Midbrain (tissue), 1 donor: Measurements from ENCODE around the gene SPAM1.
"Not testable (repeated sequence)": the region's sequence is repeated elsewhere in the genome, so short reads cannot be mapped to it uniquely, and the experiment has no call there.

ENCODE experiments used
- DNase-seq: peaks from one replicate; lab custom pipeline; 2025; lab: John Stamatoyannopoulos, UW

Gene SPAM1, protein sequence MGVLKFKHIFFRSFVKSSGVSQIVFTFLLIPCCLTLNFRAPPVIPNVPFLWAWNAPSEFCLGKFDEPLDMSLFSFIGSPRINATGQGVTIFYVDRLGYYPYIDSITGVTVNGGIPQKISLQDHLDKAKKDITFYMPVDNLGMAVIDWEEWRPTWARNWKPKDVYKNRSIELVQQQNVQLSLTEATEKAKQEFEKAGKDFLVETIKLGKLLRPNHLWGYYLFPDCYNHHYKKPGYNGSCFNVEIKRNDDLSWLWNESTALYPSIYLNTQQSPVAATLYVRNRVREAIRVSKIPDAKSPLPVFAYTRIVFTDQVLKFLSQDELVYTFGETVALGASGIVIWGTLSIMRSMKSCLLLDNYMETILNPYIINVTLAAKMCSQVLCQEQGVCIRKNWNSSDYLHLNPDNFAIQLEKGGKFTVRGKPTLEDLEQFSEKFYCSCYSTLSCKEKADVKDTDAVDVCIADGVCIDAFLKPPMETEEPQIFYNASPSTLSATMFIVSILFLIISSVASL

DNA sequence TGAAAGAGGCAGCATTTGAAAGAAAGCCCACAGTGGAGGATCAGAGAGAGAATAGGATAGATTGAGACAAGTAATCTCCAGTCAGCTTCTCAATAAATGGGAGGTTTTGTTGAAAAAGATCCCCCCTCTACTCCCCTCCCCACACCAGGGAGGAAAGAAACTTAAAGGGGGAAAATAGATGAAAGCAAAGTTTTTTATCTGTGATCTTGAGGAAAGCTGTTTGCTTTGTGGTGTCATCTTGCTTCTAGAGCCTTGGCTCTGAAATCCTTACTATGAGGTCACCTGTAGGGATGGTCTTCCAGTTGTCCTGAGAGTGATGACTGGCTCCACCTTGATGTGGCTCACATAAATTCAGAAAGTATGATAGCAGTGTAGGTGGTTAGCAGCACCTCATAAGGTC lies at the start of gene SPAM1:
SPAM1 (plus strand) TSS at position 301 of the 400 bp plus-strand sequence. CDS start 28,330 bp downstream, outside the sequence.
- DNase-seq: no peak

DNA sequence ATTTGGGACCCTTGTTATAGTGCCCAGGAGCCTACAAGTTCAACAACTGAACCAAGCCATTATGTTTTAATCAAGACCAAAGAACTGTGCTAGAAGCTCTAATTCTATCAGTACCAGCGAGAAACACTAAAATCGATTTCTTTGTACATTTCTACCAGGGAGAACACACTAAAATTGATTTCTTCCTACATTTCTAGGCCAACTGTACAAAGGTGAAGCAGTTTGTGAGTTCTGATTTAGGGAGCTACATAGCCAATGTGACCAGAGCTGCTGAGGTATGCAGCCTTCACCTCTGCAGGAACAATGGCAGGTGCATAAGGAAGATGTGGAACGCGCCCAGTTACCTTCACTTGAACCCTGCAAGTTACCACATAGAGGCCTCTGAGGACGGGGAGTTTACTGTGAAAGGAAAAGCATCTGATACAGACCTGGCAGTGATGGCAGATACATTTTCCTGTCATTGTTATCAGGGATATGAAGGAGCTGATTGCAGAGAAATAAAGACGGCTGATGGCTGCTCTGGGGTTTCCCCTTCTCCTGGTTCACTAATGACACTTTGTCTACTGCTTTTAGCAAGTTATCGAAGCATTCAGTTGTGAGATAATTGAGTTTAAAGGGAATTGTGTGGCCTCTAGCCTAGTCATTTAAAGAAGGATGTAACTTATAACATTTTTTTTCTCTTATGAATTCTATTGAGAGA lies 48.3 kb upstream of the SPAM1 start:
- DNase-seq: no peak

DNA sequence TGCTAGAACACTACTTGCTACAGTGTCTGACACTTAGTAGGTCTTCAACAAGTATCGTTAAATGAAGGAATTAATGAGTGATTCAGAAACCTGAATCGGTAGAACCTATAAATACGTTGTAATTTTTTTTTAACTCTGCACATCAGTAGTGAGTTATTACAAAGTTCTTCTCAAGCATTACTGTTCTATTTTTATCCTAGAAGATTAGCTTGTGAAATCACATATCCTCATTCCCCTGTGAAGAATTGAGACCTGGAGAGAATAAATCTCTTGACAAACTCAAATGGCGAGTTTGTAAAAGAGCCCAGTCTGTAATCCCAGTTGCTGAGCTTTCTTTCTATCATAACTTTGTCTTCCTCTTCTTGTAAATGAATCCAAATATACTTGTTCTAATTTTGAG lies 45.4 kb upstream of the SPAM1 start:
- no peak for DNase-seq

DNA sequence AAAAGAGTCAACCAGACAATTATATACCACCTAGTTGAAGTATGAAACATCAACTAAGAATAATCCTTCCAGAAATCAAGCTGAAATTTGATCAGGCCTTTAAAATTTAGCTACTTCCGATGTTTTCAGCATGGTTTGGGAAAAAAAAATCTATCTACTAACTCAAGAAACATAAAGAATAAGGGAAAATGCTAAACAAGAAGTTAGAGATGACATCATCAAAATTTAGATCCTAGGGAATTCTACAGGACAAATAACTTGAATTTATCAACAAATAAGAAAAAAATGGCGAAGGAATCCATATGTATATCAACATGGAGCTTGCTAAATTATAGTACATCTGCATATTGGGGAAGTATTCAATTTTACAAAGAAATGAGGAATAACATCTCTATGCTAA lies 43.7 kb upstream of the SPAM1 start:
- DNase-seq: no peak

DNA sequence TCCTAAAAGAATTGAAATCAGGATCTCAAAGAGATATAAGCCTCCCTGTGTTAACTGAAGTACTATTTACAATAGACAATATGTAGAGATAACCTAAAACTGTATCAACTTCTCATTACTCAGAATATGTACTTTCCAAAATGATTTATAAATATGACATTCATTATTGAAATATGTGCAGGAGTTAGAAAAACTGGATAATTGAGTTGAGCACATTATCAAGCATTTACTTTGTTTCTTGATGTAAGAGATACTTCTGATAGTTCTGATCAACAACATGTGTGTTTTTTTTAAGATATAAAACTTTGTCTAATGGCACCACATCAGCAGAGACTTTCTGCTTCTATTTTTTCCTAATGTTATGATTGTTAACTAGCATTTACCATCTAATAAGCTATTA lies 41.9 kb upstream of the SPAM1 start:
- DNase-seq: no peak

DNA sequence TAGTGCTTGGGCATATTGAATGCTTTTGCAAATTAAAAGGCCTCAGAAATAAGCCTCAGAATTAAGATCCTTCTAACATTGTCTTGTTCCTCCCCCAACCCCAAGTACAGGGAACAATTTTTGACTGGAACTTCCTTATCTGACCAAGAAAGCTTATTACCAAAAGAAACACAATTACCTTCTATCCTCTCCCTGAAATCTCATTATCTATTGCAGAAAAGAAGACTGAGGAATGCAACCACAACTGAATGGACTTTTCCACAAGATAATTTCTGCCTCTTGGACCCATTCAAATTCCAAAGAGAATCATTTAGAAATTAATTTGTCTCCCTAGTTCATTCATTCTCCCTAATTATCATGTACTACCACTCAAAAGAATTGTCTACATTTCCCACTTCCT lies 36.8 kb upstream of the SPAM1 start:
- DNase-seq: no peak

DNA sequence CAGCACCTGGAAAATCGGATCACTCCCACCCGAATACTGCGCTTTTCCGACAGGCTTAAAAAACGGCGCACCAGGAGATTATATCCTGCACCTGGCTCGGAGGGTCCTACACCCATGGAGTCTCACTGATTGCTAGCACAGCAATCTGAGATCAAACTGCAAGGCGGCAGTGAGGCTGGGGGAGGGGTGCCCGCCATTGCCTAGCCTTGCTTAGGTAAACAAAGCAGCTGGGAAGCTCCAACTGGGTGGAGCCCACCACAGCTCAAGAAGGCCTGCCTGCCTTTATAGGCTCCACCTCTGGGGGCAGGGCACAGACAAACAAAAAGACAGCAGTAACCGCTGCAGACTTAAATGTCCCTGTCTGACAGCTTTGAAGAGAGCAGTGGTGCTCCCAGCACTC lies 30.3 kb upstream of the SPAM1 start:
- DNase-seq: not testable (repeated sequence)

DNA sequence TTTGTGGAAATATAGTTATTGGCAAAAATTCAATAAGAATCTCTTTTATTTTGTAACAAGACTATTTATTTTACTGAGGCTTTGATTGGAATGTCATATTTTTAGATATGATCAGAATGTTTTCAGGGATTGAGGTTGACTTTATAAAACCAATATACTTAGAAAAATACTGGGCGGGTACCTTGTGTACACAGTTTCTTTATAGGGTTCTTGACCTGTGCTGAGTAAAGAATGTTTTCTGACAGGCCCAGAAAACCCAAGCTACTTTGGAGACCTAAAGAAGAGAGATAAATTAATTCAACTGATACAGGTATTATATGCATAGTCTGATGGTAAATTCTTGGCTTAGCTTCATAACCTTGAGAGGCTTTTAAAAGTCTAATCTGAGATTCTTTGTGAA lies 23.9 kb upstream of the SPAM1 start:
- DNase-seq: no peak

DNA sequence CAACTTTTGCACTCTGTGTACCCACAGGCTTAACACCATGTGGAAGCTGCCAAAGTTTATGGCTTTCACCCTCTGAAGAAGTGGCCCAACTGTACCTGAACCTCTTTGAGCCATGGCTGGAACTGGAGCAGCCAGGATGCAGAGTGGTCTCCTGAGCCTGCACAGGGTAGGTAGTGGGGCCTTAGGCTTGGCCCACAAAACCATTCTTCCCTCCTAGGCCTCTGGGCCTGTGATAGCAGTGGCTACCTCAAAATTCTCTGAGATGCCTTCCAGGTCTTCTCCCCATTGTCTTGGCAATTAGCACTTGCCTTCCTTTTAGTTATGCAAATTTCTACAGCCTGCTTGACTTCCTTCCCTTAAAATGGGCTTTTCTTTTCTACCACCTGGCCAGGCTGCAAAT lies 19.3 kb upstream of the SPAM1 start:
- no peak for DNase-seq

DNA sequence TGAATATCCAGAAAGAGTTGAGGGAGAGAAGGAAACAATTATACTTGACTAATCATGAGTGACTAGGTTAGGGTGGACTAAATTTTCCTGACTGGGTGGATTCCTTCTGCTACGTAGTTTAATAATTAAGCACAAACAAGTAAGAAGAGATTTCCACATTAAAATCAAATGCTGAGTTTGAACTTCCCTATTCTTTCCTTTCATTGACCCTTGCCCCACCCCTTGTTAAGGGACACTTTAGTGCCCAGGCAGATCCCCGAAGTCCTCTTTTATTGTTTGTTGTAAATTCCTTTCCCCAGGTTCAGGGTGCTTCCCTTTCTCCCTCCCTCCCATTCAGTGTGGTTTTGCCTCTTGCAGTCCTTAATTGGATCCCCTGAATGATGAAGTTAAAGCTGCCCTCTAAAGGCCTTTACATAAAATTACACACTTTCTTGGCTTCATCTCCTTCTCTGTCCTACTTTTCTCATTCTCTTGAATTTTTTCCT lies 8.8 kb upstream of the SPAM1 start:
- DNase-seq: peak; percentile 1

DNA sequence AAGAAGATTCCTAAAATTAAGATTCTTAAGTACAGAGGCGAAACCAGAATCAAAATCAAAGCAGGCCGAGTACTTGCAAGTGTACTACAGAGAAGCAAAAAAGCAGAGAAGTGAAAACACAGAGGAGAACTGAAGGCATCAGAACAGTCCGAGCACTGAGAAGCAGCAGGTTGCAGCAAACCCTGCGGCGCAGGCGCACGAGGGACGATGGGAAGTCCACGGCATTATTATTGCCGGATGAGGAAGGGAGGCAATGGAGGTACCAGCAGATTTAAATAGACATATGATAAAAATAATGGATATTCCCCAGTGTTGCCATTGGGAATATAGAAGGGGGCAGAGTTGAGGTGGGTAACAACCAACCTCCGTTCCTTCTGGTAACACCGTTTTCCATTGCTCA lies 7.2 kb upstream of the SPAM1 start:
- no peak for DNase-seq

DNA sequence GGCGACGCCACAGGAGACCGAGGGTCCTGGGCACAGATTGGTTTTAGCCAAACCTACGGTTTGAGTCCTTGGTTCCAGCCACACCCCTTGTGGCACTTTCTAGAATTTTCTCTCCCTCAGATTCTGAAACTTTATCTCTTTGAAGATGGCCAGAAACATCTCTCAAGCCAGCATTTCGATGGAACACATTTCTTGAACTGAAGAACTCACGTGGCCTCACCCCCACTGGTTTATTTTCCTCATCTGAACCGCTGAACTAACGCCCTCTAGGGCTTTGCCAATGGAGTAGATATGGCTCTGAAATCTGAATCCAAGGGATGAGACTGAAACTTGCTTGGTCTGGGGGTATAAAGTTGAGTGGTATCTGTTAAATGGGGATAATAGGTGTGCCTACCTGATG lies 6.7 kb upstream of the SPAM1 start:
- DNase-seq: no peak

DNA sequence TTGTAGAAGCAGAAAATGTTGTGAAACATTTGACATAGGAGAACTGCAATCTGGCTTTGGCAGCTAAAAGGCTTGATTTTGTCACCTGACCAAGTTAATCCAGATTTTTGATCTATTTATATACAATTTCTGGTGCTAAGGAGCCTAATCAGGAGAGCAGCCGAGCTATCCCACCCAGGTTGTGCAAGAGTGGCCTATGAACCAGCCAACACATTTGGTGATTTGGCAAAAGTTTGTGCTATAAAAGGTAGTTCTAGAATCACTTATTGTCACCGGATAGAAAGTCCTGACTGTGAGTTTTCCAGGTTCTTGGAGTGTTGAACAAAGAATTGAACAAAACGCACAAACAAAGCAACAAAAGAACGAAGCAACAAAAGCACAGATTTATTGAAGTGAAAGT lies 1.4 kb upstream of the SPAM1 start:
- DNase-seq: no peak

DNA sequence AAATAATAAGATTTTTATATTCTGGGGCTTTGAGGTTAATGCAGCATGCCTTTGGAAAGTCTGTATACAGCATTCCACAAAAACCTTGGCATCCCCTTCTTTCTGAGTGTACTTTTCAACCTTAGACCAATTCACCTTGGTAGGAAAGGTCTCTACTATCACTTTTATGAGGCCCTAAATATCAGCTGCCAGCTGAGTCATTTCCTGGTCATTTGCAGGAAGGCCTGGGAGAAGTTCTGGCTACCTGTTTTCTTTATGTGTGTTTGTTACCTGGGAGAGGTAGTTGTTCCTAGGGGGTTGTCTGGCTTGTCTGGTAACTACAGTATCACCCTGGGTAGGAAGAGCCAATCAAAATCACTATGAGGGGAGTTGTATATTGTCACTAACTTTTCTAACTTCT lies 4.1 kb downstream of the SPAM1 start:
- DNase-seq: no peak

DNA sequence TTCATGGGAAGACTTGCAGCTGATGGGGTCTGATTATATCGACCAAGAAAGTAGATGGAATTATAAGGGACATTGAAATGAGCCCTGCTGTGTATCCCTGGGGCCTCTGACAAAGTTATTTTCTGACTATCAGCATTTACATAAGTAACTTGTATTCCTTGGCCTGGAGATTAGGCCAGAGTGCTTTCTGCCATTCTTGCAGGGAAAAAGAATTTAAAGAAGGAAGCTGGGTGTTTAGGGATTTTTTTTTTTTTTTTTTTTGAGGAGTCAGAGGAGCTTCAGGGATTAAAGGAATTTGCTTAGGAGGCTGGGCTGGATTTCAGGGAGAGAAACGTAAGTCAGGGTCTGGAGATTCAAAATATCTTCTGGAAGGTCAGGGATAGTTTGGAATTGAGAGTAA lies 4.6 kb downstream of the SPAM1 start:
- DNase-seq: no peak

DNA sequence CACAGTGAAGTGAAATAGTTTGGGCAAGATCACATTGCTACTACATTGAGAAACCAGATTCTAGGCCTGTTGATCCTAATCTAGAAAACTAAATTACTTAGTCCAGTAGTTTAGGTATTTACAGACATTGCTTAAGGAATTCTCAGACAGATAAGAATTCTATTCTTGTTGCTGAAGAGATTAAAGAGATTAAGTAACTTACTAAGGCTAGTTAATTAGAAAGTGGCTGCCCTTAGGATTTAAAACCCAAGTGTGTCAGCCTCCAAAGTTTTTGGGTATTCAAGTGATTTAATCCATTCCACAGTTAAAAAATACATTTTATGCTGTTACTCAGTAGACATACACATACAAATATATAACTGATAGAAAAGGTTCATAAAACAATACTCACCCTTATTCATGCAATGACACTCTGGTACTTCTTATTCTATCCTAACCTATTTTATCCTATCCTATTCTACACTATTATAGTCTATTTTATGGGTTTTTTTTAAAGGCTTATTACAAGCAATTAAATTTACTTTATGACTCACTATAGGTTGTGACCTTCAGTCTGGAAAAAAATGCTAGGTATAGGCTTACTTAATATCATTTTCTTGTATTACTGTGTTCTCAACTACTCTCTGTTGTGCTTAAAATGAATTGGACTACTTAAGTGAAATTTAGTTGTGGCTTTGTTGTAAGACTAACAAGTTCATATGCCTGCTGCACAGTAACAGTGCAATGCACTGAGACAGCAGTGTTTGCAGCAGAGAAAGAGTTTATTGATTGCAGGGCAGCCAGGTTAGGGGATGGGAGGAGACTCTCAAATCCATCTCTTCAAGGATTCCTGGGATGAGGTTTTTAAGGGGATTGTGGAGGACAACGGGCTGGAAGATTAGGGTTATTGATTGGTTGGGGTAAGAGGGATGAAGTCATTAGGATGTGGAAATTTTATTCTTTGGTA lies 10.7 kb downstream of the SPAM1 start:
- no peak for DNase-seq

DNA sequence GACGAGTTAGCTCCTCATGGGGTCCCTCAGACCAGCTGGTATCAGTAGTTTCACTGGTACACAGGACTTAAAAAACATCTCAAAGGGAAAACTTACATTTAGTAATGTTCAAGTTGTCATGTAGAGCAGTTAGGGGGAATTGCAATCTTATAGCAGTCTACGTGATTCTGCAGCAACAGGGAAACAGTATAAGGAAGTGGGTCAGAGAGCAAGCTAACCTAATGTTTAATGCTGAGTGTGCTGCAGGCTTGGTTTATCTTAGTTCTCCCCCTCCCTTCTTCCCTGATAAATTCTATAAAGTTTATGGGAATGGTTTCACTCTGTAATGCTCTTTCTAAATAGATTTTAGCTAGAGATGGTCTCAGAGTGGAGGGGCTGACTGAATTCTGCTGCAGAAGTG lies 11.3 kb downstream of the SPAM1 start:
- DNase-seq: no peak

DNA sequence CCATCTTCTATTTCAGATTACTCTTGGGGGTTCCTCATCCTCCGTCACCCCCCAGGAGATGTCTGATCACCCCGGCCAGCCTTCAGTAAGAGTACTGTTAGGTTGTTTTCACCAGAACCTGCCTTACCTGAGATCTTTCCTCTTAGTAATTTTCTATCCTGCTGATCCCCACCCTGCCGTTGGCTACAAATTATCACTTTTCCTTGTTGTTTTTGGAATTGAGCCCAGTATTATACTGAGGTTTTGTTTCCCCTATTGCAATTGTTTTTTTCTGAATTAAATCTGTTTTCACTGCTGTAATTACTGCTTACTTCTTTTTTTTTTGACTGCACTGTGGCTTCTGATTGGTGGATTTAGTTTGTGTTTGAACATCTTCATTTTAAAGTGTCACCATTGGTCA lies 14.7 kb downstream of the SPAM1 start:
- DNase-seq: no peak

DNA sequence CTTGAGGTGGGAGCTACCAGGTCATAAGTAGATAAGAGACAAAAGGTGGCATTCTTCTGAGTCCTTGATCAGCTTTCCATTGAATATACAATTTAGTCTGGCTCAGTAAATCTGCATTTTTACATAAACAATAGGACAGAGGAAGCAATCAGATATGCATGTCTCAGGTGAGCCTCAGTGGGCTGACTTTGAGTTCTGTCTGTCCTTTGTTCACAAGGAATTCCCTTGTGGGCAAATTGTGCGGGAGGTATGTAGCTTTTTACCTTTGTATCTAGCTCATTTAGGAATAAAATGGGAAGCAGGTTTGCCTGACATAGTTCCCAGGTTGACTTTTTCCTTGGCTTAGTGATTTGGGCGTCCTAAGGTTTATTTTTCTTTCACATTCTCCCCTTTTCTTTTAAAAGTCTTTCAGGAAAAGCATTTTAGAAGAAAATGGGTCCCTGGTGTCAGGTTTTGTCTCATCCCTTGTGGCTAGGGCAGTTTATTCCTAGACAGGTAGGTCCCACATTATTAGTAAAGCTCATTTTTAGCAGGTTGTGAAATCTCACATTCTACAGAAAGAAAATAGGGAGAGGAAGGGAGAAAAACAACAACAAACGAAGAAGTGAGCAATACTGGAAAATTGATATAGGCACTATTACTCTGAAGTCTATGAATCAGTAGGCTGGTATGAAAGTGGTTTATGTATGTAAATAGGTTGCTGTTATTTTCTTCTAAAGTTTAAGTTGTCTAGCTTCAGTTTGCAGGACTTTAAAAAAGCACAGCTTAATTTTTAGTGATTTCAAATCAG lies 16.5 kb downstream of the SPAM1 start:
- no peak for DNase-seq

DNA sequence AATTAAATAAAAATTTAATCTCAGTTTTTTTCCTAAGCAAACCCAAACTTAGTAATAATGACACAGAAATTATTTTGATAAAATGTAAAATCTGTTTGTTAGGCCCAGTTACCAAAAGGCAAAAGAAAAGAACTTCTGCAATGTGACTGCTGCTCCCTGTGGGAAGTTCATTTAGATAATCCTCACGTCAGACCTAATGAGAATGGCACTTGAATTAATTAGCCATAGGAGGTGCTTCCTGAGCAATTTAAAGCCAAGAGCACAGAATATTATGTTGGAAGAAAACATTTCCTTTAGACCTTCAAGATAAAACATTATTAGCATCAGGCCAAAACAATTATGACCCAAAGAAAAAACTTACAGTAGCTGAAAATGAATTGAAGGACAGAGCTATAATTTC lies 19.4 kb downstream of the SPAM1 start:
- DNase-seq: no peak

DNA sequence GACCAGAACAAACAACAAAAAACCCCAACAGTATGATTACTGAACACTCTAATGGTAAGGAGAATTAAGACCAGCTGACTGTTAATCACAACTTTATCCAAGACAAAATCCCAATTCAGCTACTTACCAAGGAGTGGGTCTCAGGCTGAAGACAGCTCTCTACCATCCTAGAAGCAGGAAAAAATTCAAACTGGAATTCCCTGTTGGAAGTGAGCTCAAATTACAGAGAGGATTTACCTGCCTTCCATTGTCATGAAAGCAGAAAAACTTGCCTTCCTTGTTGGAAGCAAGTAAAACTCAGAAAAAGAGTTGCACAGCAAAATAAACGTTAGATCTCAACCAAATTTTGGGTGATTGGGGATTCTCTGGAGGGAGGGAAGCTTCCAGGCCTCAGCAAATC lies 20.9 kb downstream of the SPAM1 start:
- DNase-seq: no peak
